GM18511 (cell line): ENCODE results near the gene GPR18.
"Not testable (repeated sequence)": the region's sequence is repeated elsewhere in the genome, so short reads cannot be mapped to it uniquely, and the experiment has no call there.

Source experiments
- ATAC-seq: cut with Tn5 transposase; IDR thresholded peaks from one replicate; pipeline ENCODE4 v1.9.1; 2021; ENCODE audit warnings: mild to moderate bottlenecking, moderate library complexity; ENCODE audit not compliant: unreplicated experiment

GPR18 gene

GRCh38 chr13:99231721-99232120 is 26.5 kb downstream of the GPR18 start:
- peak; percentile 30 for ATAC-seq

DNA sequence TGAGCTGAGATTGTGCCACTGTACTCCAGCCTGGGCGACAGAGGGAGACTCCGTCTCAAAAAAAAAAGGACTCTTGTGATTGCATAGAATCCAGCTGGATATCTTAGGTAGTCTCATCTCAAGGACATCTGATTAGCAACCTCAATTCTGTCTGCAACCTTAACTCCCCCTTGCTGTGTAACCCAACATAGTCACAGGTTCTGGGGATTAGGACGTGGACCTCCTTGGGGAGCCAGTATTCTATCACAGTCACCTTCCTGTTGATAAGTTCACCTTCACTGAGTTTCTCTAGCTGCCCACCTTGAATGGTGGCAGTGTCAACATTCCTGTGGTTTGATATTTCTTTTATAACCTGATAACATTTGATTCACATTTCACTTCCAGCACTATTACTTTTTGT is 27.2 kb downstream of the GPR18 start:
- ATAC-seq = no peak

- not testable (repeated sequence) for ATAC-seq
These were observed 27.6 kb downstream of the GPR18 start for GRCh38 chr13:99230588-99230987.

DNA sequence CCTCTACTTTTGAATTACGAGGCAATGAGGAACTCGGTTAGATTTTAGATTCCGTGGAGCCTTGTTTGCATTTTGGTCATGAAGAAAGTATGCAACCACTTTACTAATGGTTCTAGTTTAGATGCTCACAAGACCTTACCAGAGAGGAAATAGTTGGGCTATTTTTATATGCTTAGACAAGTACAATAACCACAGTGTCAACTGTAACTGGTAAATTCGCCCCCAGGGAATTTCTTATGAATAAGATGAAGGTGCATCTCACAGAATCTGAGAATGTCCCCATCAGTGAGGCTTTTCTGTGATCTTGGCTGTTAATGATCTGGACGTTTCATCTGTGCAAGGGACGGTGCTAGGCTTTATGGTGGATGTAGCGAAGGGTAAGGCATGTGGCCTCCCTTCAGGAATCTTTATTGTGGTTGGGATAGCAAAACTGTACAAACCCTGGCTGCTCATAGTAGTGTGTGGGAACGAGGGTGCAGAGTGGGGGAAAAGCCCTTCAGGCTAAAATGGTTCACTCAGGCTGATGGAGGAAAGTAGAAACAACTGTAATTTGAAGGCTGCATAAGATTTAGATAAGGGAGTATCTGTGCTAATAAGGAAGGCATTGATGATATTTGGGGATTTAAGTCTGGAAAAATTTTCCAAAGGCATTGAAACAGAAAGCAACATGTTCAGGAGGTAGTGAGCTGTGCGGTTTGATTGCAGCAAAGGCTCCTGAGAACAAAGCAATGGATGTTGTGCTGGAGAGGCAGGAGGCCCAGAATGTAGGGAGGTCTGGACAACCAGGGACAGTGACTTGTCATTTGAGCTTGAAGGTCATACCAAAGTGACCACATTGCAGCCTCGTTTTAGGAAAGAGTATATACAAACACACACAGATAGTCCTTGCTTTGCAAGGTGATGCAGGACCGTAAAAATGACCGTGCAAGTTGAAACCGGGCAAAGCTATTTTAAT is 29.2 kb downstream of the GPR18 start:
- ATAC-seq = peak; percentile 91

GRCh38 chr13:99227909-99228688 is 30.1 kb downstream of the GPR18 start:
- no peak for ATAC-seq

DNA sequence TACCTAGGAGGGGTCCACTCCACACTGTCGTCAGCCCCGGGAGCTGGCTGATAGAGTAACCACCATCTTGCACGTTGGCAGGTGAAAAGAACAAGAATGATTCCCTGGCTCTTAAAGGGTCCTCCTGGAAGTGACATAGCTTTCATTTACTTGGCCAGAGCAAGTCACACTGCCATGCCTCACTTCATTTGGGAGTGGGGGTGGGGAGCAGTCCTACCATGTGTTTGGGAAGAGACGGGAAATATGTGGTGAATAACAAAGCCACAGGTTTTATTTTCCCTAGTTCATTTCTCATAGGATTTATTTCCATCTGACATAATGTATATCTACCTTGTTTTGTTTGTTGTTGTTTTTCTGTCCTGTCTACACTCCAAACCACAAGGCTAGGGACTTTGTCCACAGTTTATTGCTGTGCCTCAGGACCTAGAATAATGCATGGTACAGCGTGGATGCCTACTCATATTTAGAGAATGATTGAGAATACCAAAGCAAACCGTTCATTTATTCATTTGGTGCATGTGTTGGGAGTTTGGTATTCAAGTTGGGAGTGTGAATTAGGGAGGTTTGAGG is 30.8 kb downstream of the GPR18 start:
- no peak for ATAC-seq

GRCh38 chr13:99226513-99226912 is 31.7 kb downstream of the GPR18 start:
- no peak for ATAC-seq

- no peak for ATAC-seq
These were observed 33.1 kb downstream of the GPR18 start for GRCh38 chr13:99225078-99225477.

DNA sequence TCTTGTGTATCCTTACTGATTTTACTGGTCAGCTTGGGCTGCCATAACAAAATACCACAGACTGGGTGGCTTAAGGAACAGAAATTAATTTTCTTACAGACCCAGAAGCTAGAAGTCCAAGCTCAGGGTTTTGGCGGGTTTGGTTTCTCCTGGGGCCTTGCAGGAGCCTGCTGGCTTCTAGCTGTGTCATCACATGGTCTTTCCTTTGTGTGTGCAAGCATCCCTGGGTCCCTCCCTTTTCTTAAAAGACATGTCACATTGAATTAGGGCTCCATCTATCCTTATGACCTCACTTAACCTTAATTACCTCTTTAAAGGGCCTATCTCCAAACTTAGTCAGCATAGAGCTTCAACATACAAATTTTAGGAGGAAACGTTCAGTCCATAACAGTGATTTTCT is 34.2 kb downstream of the GPR18 start:
- no peak for ATAC-seq

GRCh38 chr13:99223587-99223986 is 34.6 kb downstream of the GPR18 start:
- ATAC-seq = no peak

- no peak for ATAC-seq
These were observed 36.5 kb downstream of the GPR18 start for GRCh38 chr13:99221567-99222239.

DNA sequence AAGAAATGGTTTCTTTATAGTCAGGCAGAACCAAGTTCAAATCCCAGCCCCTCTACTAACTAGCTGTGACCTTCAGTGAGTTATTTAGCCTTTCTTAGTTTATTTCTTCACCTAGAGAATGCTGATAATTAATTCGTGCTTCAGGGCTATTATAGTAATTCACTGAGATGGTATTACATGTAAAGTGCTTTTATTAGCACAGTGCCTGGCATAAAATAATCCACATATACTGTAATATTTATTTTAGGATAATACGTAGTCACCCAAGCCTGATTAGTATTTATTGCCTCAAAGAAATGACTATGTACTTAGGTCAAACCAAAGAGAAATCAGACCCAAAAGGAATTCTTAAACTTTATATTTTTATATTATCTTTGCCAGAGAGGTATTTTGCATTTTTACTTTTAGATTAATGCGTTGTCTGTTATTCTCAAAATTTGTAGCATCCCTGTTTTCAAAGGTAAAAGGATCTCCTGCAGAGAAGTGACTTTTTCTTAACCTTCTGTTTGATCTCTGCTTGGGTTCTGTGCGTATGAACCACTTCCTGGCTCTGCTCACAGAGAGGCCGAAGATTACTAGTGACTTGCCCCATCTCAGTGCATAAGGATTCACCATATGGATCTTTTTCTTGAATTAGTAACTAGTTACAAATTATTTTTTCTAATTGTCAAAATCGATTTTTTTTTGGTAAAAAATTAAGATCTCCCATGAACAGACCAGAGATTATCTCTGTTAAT is 37.8 kb downstream of the GPR18 start:
- ATAC-seq = no peak

- ATAC-seq = peak; percentile 75
These were observed 39.2 kb downstream of the GPR18 start for GRCh38 chr13:99218969-99219368.

GRCh38 chr13:99218545-99218944 is 39.6 kb downstream of the GPR18 start:
- no peak for ATAC-seq

DNA sequence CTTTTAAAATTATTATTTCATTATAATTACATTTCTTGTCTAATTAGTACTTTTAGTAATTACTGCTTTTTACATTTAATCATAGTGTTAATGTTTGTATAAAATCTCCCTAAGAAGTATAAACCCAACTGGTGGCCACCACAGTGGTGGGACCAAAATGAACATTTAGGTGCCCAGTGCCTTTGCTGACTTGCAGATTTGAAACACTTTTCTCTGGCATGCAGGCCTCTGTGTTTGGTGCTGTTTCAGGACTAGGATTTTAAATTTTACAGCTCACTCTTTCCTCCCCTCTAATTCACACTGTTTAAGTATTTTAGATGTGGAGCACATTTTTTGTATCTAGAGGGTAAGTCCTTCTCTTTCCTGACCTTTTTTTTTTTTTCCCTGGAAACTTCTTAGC is 40.1 kb downstream of the GPR18 start:
- ATAC-seq = no peak

GRCh38 chr13:99217461-99218110 is 40.6 kb downstream of the GPR18 start:
- ATAC-seq = no peak

GRCh38 chr13:99215184-99215830 is 42.9 kb downstream of the GPR18 start:
- no peak for ATAC-seq

DNA sequence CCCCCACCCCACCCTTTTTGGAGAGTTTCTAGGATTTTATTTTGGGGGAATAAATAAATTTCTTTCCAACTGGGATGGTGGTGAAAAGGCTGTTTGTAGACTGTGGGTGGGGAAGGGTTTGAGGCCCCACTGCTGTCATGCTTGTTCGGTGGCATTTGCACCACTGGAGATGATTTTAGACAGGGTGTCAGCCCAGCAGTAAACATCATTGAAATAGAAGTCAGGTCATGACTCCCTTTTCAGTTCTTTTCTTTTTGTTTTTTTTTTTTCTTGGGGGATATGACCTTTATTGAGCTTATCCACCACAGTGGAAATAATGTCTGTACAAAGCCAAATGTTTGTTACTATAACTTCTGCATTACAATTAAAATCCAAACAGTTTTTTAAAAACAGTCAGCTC is 43.4 kb downstream of the GPR18 start:
- ATAC-seq = no peak

DNA sequence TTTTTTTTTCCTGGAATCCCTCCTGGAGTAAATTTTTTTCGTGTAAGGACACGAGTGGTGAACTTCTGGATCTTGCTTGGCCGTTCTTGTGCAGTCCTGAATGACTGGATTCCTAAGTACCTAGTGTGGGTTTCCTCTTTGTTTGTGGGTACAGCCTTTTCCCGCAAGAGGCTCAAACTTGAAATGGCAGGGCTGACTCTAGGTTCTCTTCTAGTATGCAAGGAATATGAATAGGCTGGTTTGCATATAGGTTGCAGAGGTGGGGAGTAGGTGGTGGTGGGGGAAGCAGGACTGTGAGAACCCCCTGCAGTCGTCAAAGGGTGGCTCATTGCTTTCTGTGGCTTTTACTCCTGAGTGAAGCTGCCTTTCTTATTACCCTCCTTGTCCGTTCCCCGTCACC is 43.9 kb downstream of the GPR18 start:
- peak; percentile 89 for ATAC-seq
